ENCODE data around the gene SLC22A31.

The SLC22A31 gene

DNA sequence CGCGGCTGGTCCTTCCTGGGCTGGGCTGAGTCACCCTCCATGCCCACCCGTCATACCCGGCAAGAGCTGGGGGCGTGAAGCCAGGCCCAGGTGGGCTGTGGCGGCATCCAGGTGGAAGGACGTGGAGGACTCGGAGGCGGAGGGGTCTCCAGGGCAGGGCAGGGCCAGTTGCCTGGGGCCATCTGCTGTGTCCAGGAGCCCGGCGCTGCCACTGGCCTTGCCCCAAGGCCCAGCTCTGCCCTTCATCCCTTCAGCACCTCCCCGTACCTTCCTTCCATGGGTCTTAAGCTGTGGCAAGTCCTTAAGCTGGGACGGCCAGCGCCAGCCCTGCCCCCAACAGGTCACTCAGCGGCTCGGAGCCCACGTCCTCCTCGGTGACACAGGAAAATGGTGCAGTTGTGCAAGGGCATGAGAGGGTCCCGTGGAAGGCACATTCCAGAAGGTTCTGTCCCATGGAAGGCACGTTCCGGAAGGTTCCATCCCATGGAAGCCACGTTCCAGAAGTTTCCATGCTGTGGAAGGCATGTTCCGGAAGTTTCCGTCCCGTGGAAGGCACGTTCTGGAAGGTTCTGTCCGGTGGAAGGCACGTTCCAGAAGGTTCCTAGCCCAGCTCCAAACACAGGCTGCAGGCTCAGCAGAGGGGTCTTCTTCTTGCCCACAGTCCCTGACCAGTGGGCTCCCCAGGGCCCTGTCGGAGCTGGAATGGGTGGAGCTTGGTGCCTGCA lies 39.2 kb downstream of the SLC22A31 start:
- TF ChIP-seq, protein P1, sequence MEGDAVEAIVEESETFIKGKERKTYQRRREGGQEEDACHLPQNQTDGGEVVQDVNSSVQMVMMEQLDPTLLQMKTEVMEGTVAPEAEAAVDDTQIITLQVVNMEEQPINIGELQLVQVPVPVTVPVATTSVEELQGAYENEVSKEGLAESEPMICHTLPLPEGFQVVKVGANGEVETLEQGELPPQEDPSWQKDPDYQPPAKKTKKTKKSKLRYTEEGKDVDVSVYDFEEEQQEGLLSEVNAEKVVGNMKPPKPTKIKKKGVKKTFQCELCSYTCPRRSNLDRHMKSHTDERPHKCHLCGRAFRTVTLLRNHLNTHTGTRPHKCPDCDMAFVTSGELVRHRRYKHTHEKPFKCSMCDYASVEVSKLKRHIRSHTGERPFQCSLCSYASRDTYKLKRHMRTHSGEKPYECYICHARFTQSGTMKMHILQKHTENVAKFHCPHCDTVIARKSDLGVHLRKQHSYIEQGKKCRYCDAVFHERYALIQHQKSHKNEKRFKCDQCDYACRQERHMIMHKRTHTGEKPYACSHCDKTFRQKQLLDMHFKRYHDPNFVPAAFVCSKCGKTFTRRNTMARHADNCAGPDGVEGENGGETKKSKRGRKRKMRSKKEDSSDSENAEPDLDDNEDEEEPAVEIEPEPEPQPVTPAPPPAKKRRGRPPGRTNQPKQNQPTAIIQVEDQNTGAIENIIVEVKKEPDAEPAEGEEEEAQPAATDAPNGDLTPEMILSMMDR (IDR thresholded peaks at IDR 0.05; ENCODE audit: low read depth, low read length, missing control alignments): no peak
- no peak for DNase-seq (ENCODE audit: low read depth)
- no peak overlapping the region for H3K4me3 ChIP-seq (ENCODE audit: low read depth, low read length)

- H3K4me3 ChIP-seq (ENCODE audit: low read depth, low read length): no peak overlapping the region
- DNase-seq (ENCODE audit: low read depth): no peak
- TF ChIP-seq, protein P1 (IDR thresholded peaks at IDR 0.05; ENCODE audit: low read depth, low read length, missing control alignments): no peak
Observed at GRCh38 chr16:89159850-89160354, 40.4 kb downstream of the SLC22A31 start.

GRCh38 chr16:89159066-89159849 lies 41.1 kb downstream of the SLC22A31 start:
- TF ChIP-seq, protein P1 (IDR thresholded peaks at IDR 0.05; ENCODE audit: low read depth, low read length, missing control alignments): no peak
- no peak overlapping the region for H3K4me3 ChIP-seq (ENCODE audit: low read depth, low read length)
- DNase-seq (ENCODE audit: low read depth): no peak

DNA sequence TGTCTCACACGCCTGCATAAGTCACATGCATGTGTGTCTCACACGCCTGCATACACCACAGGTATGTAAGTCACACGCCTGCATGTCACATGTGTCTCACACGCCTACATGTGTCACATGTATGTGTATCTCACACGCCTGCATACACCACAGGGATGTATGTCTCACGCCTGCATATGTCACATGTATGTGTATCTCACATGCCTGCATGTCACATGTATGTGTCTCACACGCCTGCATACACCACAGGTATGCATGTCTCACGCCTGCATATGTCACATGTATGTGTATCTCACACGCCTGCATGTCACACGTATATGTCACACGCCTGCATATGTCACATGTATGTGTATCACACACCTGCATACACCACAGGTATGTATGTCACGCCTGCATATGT lies 42.6 kb downstream of the SLC22A31 start:
- TF ChIP-seq, protein P1 (IDR thresholded peaks at IDR 0.05; ENCODE audit: low read depth, low read length, missing control alignments): no peak

DNA sequence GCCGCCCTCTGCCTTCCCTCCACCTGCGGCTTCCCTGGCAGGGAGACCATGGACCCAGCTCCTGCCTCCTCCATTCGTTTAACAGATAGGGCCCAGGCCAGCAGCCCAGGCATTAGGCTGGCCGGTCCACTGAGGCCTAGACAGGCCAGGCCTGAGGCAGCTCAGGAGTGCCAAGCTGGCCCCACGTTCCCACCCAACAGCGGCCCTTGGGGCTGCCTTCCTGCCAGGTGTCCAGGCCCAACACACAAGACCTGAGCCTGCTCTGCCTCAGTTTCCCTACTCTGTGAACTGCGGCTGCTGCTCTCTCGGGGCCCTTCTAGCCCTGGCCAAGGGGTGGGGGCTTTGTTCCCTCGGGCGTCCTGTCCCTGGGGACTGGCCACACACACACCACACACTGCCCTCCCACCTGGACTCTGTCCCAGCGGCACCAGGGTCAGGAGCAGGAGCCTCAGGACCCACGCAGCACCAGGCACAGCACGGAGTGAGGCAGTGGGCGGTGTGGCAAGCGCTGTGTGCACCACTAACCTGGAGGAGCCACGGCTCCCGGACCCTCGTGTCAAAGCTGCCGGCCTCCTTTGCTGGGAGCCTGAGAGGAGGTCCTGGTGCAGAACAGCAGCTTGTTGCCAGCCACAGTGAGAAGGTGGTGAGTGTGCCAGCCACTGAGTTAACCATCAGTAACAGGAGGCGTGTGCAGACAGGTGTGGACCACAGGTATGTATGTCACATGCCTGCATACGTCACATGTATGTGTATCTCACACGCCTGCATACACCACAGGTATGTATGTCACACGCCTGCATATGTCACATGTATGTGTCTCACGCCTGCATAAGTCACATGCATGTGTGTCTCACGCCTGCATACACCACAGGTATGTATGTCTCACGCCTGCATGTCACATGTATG lies 43.3 kb downstream of the SLC22A31 start:
- DNase-seq (ENCODE audit: low read depth): no peak
- no peak overlapping the region for H3K4me3 ChIP-seq (ENCODE audit: low read depth, low read length)
- TF ChIP-seq, protein P1 (IDR thresholded peaks at IDR 0.05; ENCODE audit: low read depth, low read length, missing control alignments): no peak

More for the DNA sequence above, 42.6 kb downstream of the SLC22A31 start:
- no peak for DNase-seq (ENCODE audit: low read depth)
- H3K4me3 ChIP-seq (ENCODE audit: low read depth, low read length): no peak overlapping the region

DNA sequence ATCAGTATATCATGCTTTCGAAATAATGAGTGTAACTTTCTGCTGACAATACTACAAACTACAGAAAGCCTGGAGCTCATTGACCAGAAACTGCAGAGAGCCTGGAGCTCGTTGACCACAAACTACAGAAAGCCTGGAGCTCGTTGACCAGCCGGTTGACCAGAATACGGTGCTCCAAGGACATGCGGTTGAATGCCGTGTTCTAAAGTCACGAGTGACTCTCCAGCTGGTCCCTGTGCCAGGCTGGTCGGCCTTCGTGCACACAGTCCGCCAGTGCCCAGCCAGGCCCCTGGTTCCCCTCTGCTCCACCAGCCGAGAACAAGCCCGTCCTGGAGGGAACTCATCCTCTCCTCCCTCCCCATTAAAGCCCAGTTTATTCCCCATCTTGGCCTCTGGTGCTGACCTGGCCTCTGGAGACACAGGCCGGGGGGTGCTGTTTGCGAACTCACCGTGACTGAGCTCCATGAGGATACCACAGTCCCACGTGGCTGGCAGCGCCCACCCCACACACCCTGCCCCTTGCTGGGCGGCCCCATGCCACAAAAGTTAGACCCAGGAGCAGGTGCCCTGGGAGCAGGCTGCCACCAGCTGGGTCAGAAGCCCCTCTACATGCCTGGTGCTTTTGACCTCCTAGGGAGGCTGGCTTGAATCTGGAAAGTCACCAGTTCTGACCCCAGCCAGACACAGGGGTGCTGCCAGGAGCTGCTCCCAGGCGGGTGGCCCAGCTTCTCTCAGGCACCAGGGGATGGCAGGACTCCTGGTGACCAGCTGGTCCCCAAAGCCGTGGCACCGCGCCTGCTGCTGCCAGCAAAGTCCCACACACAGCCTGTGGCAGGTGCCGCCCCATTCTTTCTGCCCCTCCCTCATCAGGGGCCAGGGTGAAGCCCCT lies 44.2 kb downstream of the SLC22A31 start:
- DNase-seq (ENCODE audit: low read depth): no peak
- no peak overlapping the region for H3K4me3 ChIP-seq (ENCODE audit: low read depth, low read length)
- TF ChIP-seq, protein P1 (IDR thresholded peaks at IDR 0.05; ENCODE audit: low read depth, low read length, missing control alignments): no peak

Measured in GM12864 (cell line).